ENCODE measurements around the gene MGMT. TPM values are rescaled to one million over a fixed set of nuclear protein-coding genes. Genes with fewer than 3 reads are reported as not detected.

Gene MGMT
- total RNA-seq, 1 donor from 2014 or later: 15.8 TPM

DNA sequence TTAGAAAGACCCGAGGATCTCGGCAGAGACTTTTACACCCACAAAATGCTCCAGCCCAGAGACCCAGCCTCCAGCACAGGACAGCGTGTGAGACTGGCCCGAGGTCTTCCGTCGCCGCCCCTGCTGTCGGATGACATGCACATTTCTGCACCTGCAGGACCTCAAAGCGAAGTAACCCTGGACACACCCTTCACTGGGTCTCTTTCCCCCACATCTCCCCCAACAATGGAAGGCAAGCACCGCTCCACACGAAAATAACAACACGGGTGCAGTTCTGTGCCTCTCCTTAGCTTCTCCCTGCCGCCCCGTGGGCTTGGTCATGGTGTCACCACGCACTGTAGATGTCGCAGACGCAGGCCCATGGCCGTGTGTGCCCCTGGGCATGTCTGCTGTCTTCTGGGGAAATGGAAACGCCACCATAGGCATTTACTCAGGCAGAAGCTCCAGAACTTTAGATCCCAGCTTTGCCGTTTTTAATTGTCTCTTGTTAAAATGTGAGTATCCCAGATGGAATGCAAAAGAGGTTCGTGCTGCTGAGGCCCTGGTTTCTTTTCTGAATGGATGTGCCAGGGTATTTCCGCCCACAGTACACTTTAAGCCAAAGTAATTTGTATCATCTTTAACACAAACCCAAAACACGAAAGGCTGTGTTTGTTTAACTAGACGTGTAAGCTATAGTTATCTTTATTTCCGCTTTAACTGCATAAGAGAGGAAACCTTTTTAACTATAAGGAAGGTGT, 237.9 kb downstream of the MGMT start:
- DNase-seq (ENCODE audit: low spot score): no peak

DNA sequence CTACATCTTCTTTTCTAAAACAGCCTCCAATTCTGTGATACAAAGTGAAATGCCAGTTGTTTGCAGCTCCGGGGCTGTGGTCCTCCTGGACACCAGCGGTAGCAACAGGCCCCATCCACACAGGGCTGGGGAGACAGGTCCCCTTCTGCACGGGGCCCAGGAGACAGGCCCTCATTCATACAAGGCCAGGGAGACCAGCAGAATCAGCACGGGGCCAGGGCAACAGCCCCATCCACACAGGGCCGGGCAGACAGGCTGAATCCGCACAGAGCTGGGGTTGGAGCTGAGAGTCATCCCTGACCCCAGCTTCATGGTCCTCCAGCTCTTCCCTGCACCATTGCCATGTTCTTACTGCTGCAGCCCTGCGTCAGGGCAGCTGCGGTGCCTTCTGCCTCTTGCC, 238.6 kb downstream of the MGMT start:
- no peak for DNase-seq (ENCODE audit: low spot score)

- no peak for DNase-seq (ENCODE audit: low spot score)
Observed at GRCh38 chr10:129706081-129706480, 239.0 kb downstream of the MGMT start.

DNA sequence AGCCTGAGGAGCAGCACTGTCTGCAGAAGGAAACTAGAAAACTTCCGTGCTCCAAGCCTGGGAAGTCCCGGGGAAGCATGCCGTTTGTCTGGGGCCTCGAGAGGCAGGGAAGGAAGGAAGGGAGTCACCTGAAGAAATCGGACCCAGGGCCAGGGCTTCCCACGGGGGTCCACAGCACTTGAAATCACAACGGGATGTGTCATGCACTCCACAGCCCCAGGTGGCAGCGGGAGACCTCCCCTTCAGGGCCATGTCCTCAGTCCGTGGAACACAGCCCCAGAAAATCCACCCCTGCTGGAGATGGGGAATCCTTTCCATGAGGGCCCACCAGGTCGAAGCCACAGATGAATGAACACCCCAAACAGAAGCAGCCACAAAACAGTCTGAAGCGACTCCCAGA, 239.5 kb downstream of the MGMT start:
- no peak for DNase-seq (ENCODE audit: low spot score)

- no peak for DNase-seq (ENCODE audit: low spot score)
Observed at GRCh38 chr10:129707406-129708388, 240.7 kb downstream of the MGMT start.

DNA sequence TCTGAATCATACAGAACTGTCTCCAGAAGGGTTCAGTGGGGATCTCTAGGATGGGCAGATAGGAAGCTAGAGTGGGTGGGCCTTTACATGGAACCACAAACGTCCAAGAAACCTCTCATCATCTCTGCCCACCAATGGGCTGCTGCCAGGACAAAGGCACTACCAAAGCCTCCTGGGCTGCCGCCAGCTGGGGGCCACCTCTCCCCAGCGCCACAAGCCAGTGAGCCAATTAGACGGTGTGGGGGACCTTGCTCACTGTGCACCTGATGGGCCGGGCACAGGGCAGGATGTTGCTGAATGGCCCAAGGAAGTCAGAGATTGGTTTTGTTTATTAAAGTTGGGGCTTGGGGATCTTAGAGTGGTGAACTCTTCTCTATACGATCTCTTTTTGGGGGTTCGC, 242.1 kb downstream of the MGMT start:
- DNase-seq (ENCODE audit: low spot score): no peak

DNA sequence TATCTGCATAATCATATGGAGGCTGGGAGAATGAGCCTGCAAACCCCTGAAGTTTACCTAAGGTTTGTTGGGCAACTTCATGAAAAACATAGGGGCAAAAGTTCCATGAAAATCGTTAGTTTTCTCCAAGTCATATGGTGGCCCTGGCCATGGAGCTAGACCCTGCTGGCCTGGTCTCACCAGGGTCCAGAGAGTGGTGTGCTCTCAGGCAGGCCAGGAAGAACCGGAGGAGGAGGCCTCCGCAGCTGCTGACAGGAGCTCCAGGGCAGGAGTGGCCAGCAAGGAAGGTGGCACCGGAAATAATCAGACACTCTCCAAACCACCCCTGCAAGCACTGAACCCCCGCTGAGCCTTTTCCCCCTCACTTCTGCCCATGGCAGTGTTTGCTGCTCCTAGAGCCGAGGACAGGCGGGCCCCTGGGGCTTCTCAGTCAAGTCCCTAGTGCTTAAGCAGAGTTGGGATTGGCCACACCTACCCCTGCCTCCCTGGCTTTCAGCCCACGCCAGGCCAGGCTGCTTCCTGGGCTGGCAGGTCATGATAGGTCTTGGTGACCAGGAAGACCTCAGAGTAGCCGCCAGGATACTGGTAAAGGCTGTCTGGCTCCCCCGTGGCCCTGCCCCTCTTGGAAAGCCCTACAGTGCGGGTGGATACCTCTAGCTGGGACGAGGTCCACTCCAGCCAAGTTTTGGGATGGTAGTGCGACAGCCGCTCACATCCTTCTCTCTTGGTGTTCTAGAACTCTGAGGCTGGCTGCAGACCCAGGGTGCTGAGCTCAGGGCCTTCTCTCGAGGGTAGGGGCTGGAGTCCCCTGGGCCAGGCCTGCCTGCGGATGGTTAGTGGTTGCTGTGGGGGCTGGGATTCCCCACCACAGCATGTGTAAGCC, 242.8 kb downstream of the MGMT start:
- DNase-seq (ENCODE audit: low spot score): no peak

DNA sequence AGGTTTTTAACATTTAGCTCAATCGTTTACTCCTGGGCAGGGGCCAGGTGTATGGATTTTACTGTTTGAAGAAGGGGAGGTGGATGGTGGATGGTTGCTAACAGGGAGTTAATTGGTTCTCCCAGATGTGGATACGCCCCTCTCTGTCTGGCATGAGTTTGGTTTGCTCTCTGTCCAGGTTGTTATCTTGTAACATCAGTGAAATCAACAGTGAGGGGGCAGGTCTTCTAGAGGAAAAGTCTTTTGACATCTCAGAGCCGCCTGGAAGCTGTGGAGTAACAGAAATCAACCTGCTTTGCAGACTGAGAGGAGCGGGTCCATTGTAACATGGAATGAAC, 243.4 kb downstream of the MGMT start:
- no peak for DNase-seq (ENCODE audit: low spot score)

DNA sequence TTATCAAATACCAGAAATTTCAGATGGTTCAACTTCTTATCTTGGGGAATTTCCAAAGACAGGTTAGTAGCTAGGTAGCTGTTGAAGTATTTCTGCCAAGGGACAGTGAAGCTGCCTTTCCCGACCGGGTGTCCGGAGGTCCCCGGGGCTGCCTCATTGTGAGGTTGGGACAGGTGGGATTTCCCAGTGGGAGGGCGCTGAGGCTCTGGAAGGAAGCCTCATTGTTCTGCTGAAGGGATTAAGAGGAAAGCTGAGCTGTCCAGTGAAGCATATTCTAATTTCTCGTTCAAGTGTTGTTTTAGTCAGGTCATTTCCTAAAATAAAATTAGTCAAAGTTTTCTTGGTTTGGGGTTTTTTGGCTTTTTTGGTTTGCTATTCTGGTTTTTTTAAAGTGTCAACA, 244.2 kb downstream of the MGMT start:
- DNase-seq (ENCODE audit: low spot score): no peak

- no peak for DNase-seq (ENCODE audit: low spot score)
Observed at GRCh38 chr10:129712000-129712399, 245.0 kb downstream of the MGMT start.

DNA sequence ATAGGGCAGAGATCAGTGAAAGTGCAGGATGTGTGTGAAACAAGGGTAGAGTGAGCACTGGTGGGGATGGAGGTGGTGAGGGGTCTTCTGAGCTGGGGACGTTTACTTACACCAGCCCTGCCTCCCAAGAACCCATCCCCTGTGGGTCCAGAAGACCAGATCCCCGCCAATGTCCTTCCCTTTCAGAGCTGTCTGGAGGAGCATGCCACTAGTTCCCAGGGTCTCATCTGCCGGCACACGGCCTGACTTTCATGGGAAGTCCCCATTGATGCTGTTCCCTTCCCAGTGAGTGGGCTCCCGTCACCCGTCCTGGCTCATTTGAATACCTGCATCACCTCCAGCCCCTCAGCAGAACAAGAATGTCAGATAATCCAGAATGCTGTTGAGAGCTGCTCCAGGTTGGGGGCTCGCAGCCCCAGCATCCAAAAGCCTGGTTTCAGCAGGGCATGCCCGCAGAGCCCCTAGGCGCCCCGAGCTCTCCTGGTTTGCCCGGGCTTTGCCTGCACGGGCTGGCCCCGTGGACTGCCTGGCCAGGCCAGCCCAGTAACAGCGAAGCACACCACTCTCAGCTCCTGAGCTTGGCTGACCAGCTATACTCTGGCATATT, 246.7 kb downstream of the MGMT start:
- peak; percentile 81 for DNase-seq (ENCODE audit: low spot score)

DNA sequence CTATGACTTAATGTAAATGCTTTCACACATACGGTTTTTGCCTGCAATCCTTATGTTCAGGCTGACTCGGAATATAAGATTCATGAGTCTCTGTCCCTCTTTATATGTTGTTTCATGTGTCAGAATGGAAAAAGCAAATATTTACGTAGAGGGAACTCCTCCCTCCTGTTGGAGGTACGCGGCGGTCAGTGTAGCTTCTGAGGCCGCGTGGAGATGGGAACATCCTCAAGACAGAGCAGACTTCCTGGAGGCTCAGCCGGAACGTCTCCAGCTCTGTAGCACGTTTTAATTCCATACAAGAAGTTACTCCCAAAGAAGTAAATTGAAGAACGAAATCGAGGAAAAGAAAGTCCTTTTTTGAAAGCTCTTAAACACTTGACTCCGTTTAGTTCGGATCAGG, 248.8 kb downstream of the MGMT start:
- no peak for DNase-seq (ENCODE audit: low spot score)

DNA sequence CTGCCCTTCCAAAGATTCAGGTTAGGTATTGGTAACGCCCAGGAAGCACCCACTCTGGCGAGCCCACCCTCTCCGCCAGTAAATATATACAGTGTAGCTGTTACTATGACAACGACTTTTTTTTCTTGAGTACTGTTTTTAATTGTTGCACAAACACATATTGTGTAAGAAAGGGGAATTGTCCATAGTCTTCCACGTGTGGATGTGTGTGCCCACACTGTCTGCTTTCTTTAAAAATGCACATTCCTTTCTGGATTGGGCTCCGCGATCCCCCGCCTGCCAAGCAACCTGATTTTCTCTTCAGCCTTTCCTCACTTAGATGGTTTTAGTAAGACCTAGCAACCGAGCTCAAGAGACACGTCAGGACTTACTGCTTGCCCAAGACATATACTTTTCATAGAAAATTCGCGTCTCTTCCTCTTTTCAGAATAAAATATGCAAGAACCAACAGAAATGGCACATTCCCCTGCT, 249.2 kb downstream of the MGMT start:
- no peak for DNase-seq (ENCODE audit: low spot score)

DNA sequence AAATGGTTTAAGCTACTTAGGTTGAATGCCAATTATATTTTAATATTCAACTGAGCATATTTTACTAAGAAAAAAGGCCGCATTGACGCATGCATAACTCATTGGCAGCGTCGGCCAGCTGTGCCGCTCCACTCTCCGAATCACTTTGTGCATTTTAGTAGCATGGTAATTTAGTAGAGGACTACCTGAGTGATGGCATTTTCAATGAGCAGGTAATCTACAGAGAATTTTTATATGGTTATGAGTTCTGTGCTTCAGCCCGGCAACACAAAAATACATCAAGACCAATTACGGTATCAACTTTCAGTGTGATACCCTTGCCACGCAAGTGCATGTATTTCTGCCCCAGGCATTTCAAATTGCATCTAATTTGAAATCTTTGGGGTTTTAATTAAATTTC, 249.8 kb downstream of the MGMT start:
- DNase-seq (ENCODE audit: low spot score): no peak

DNA sequence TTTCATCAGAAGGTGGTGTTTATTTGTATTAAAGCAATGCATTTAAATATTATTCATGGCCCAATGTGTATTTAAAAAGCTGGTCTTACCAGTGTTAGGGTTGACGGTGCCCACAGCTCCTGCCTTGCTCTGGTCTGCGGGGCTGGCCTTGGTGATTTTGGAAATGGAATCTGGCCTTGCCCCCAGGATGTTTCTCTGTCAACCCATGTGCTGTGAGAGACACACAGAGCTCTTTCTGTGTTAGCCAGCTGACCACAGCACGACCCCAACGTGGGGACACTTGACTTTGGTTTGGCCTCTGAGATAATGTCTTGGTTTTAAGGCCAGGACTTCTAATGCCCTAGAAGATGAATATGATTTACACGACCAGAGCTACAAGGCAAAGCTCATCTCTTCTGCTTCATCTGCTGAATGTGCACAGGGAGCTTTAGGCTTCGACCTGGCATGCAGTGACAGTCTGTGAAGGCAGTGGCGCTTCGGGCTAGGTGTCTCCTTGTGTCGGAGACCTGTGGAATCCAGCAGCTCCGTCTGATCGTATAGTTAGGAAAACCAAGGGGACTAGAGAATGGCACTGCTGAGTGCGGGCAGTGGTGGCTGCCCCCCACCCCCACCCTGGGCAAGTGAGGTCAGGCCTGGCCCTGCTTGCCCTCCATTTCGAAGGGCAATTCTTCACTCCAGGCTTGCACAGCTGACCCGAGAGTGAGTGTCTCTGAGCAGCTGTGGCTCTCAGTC, 250.9 kb downstream of the MGMT start:
- no peak for DNase-seq (ENCODE audit: low spot score)

- no peak for DNase-seq (ENCODE audit: low spot score)
Observed at GRCh38 chr10:129718548-129719414, 251.7 kb downstream of the MGMT start.

- DNase-seq (ENCODE audit: low spot score): no peak
Observed at GRCh38 chr10:129719415-129719739, 252.3 kb downstream of the MGMT start.

- no peak for DNase-seq (ENCODE audit: low spot score)
Observed at GRCh38 chr10:129719889-129720590, 253.0 kb downstream of the MGMT start.

DNA sequence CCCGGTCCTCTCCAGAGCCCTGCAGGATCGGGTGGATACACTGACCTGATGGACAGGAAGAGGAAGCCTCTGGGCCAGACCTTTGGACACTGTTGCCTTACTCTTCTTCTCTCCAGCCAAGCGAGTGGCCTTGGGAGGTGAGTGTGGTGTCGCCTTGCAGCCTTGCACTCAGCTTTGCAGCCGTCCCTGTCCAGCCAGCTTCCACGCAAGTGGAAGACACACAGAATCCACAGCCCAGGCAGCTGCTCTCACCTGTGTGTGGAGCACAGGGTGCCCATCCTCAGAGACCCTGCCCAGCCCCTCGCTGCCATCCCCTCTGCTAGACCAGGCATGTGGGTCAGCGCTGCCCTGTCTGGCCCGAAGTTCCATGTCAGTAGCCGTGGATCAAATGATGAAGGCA, 258.0 kb downstream of the MGMT start:
- DNase-seq (ENCODE audit: low spot score): peak; percentile 62

All from mesenteric fat pad (tissue), 1 donor.